GM19452 (cell line): Measurements from ENCODE around the gene SEC62.

Experiments used
- ATAC-seq: cut with Tn5 transposase; IDR thresholded peaks from one replicate; pipeline ENCODE4 v1.9.1; 2021; ENCODE audit not compliant: unreplicated experiment

Gene SEC62

GRCh38 chr3:169966951-169967915 is 626 bp downstream of the SEC62 start:
- ATAC-seq = peak; percentile 21

- ATAC-seq = no peak
These were observed 1.7 kb downstream of the SEC62 start for GRCh38 chr3:169968224-169968885.

- no peak for ATAC-seq
These were observed 2.8 kb downstream of the SEC62 start for GRCh38 chr3:169969174-169970095.

- ATAC-seq = no peak
These were observed 4.2 kb downstream of the SEC62 start for GRCh38 chr3:169970847-169971246.

- ATAC-seq = no peak
These were observed 4.9 kb downstream of the SEC62 start for GRCh38 chr3:169971522-169971921.

GRCh38 chr3:169980055-169980454 is 13.4 kb downstream of the SEC62 start:
- ATAC-seq = no peak

GRCh38 chr3:169984292-169984691 is 17.7 kb downstream of the SEC62 start:
- ATAC-seq = no peak

- ATAC-seq = no peak
These were observed 23.8 kb downstream of the SEC62 start for GRCh38 chr3:169990431-169990830.

GRCh38 chr3:169992156-169992555 is 25.5 kb downstream of the SEC62 start:
- no peak for ATAC-seq

- no peak for ATAC-seq
These were observed 26.2 kb downstream of the SEC62 start for GRCh38 chr3:169992781-169993180.

GRCh38 chr3:169993761-169994160 is 27.2 kb downstream of the SEC62 start:
- ATAC-seq = no peak

GRCh38 chr3:169996063-169996462 is 29.5 kb downstream of the SEC62 start:
- no peak for ATAC-seq

GRCh38 chr3:169998668-169999131 is 32.1 kb downstream of the SEC62 start:
- peak; percentile 34 for ATAC-seq

- peak; percentile 82 for ATAC-seq
These were observed 32.8 kb downstream of the SEC62 start for GRCh38 chr3:169999433-169999832.

- ATAC-seq = no peak
These were observed 33.4 kb downstream of the SEC62 start for GRCh38 chr3:170000051-170000450.

- ATAC-seq = no peak
These were observed 35.6 kb downstream of the SEC62 start for GRCh38 chr3:170002231-170002630.

- no peak for ATAC-seq
These were observed 36.3 kb downstream of the SEC62 start for GRCh38 chr3:170002879-170003278.

GRCh38 chr3:170003881-170004356 is 37.3 kb downstream of the SEC62 start:
- ATAC-seq = no peak

- peak; percentile 96 for ATAC-seq
These were observed 40.5 kb downstream of the SEC62 start for GRCh38 chr3:170007031-170007663.

- no peak for ATAC-seq
These were observed 43.9 kb downstream of the SEC62 start for GRCh38 chr3:170010498-170010897.
